Measurements from ENCODE around the gene HOXC6.

HOXC6 gene

DNA sequence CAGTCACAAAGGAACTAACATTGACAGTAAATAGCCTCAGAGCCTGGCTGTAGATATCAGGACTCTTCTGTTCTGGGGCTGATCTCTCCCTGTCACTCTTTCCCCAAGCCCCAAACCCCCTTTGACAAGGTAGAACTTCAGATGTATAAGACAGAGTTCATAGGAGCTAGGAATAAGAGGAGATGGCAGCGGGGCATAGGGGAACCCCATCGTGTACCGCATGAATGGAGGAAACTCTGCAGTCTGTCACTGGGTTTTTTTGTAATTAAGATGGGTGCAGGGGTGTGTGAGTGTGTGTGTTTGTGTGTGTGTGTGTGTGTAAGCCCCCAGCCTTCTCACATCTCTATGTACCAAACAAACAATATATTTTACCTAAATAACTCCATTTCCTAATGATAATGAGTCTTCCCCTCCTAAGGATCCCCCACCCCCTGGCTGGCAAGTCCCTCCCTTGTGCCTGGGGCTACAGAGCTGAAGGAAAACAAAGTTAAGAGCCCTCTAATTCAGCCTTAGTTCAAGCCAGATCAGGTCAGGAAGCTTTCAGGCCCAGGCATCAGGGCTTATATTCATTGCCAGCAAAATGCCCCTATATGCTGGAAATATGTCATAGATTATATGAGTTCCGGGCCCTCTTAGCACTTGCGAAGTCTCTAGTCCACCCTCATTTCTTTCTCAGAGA is 16.3 kb downstream of the HOXC6 start:
- no peak for DNase-seq

- no peak for DNase-seq
Observed at GRCh38 chr12:54045401-54045800, 17.2 kb downstream of the HOXC6 start.

DNA sequence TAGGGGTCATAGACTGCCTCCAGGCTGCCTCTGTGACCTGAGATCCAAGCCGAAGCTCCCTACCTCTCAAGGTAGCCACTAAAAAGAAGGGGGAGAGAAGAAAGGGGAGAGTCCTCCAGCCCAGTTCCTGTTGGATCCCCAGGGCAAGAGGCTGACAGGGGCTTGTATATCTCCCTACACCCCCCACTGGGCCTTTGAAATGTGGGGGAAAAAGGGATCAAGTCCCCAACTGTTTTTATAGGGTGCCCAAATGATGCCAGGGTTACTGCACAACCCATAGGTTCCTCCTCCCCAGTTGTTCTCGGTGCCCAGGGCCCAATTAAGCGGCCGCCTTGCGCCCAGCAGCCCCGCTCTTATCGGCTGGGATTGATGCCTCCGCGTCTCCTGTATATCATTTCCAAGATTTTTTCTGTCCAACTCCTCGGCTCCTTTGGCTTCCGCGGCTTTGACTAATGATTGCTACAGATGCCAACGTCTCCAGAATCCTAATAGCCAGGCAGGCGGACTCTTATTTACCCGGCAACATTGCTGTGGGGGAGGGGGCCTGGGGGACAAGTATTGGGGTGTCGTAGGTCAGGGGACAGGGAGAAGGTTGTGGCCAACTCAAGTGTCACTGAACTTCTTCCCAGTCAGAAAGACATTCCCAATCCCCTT is 17.8 kb downstream of the HOXC6 start:
- no peak for DNase-seq

- DNase-seq, result no peak
Observed at GRCh38 chr12:54046809-54047159, 18.5 kb downstream of the HOXC6 start.

DNA sequence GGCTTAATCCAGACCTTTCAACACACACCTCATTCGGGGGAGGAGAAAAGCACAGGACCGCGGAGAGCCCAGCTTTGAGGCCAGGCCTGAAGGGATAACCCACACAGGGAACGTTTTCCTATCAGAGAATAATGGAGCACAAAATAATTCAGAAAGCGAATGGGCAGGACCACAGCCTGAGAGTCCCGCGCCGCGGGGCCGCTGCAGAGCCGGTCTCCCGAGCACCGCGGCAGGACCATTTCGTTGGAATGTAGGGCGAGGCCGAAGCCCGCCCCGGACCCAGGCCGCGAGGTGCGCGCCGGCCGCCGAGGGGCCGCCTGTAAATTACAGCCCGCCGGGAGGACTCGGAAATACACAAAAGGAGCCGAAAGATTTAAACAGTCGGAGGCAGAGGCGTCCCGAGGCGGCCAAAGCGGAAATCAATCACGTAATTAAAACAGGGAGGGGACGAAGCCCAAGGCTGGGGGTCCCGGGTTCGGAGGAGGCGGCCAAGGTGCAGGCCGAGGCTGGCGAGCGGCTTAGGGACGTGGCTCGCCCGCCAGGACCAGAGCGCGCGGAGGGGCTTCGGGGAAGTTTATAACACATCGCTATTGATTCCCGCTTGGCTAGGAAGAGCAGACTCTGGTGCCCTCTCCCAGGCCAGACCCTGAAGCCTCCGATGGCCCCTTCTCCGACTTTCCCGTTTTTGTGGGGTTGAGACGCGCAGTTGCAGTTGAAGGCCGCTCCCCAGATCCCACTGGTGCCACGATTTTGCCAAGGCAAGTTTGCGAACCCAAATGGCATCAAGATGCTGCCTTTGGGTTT is 19.1 kb downstream of the HOXC6 start:
- no peak for DNase-seq

DNA sequence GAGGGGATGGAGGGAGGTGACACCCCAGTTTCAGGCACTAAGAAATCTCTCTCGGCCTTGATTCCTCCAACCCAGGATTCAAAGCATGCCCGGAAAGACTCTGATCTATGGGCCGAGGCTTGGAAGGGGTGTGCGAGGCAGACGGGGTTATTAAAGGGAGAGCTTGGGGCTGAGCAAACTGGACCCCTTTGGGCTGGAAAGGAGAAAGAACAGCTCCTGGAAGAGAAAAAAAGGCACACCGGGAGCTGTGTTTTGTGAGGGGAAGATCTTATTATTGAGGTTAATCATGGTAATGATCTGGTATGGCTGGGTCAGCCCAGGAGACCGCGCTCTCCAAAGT is 19.7 kb downstream of the HOXC6 start:
- no peak for DNase-seq

GRCh38 chr12:54048406-54049093 is 20.3 kb downstream of the HOXC6 start:
- DNase-seq, result no peak

GRCh38 chr12:54049108-54049507 is 20.9 kb downstream of the HOXC6 start:
- no peak for DNase-seq

DNA sequence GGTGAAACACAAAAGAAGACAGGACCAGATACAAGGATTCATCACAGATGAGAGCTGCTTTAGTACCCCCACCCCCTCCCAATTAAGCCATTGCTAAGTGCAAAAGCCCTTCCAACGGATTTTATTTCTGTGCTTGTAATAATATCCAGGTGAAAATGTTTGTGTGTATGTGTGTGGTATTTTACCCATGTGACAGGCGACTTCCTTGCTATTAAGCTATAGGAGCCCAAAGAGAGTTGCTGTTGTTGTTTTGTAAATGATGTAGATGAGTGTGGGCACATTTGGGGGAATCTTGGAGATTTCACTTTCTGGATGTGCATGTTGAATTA is 22.2 kb downstream of the HOXC6 start:
- DNase-seq, result no peak

- DNase-seq, result no peak
Observed at GRCh38 chr12:54051026-54051842, 23.0 kb downstream of the HOXC6 start.

DNA sequence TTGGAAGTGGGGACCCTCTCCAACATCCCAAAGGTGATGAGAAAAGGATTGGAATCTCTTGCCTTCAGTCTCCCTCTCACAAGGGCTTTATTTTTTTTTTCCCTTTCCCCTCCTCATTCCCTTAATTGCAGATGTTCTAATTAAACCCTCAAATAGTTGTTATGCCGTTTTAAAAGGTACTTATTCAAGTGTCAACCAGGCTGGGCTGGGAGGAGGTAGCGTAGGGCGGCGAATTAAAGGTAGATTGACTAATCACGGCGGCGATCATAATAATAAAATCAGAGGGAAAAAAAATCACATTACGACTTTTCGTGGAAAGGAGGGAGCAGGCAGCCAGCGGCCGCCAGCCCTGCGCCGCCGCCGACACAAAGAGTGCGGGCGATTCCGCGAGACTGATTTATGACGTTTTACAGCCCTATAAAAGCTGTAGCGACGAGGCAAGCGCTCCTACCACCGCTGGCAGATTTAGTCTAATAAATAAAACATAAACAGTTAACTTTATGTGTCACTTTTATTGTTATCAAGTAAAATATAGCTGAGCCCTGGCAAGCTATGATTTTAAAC is 23.7 kb downstream of the HOXC6 start:
- DNase-seq, result no peak

GRCh38 chr12:54052438-54053002 is 24.3 kb downstream of the HOXC6 start:
- DNase-seq, result no peak

DNA sequence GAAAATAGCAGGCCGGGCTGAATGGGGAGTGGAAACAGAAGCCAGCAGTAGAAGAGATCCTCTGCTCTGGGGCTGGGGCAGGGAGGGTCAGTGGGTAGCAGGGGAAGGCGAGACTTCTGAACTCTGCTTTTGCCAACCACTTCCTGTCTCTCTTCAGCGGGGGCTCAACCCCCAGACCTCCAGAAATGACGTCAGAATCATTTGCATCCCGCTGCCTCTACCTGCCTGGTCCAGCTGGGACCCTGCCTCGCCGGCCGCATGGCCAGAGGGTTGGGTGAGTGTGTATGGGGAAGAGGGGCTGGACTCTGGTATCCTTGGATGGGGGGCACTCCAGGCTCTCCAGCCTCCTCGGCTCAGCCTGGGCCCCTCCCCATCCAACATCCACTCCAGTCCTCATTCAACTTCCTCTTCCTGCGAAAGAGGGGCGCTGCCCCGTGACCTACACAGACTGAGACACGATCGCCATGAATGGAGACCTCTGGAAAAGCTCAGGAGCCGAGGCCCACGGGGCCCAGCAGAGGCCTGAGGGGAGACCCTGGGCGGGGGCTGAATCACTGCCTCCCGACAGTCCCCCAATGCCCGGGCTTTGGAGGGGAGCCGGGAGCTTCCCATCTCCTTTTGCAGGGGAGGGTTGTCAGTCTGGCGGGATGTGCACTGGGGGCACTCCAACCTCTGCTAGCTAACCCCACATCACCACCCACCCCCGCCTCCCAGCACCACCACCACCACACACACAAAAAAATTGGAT is 24.9 kb downstream of the HOXC6 start:
- DNase-seq, result no peak

DNA sequence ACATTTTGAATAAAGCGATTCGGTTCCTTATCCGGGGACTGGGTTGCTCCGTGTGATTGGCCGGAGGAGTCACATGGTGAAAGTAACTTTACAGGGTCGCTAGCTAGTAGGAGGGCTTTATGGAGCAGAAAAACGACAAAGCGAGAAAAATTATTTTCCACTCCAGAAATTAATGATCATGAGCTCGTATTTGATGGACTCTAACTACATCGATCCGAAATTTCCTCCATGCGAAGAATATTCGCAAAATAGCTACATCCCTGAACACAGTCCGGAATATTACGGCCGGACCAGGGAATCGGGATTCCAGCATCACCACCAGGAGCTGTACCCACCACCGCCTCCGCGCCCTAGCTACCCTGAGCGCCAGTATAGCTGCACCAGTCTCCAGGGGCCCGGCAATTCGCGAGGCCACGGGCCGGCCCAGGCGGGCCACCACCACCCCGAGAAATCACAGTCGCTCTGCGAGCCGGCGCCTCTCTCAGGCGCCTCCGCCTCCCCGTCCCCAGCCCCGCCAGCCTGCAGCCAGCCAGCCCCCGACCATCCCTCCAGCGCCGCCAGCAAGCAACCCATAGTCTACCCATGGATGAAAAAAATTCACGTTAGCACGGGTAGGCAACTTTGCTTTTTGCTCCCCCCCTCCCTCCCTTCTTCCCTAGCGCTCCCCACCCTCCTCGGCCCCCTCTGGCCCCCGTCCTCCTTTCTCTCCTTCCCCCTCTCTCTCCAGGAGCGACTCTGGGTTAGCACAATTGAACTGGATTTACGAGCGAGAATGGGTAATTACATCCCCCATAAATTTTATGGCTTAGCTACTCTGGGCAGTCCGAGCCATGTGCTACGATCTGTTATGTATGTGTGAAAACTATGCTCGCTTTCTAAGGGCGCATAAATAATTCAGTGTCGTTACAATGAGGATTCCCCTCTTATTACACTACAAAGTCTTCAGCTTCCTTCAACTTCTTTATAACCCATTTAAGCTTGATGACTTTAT is 25.8 kb downstream of the HOXC6 start, which contains the start of gene HOXC4:
TSS of gene HOXC4 (plus strand) at position 85 of the 991 bp plus-strand sequence. CDS start at position 173, 88 bp downstream.
- DNase-seq, result no peak

DNA sequence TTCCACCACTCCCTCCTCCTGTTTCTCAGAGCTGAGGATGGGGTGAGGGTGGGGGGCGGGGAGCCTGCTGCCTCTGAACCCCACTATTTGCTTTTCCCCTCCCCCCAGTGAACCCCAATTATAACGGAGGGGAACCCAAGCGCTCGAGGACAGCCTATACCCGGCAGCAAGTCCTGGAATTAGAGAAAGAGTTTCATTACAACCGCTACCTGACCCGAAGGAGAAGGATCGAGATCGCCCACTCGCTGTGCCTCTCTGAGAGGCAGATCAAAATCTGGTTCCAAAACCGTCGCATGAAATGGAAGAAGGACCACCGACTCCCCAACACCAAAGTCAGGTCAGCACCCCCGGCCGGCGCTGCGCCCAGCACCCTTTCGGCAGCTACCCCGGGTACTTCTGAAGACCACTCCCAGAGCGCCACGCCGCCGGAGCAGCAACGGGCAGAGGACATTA is 26.5 kb downstream of the HOXC6 start:
- no peak for DNase-seq

DNA sequence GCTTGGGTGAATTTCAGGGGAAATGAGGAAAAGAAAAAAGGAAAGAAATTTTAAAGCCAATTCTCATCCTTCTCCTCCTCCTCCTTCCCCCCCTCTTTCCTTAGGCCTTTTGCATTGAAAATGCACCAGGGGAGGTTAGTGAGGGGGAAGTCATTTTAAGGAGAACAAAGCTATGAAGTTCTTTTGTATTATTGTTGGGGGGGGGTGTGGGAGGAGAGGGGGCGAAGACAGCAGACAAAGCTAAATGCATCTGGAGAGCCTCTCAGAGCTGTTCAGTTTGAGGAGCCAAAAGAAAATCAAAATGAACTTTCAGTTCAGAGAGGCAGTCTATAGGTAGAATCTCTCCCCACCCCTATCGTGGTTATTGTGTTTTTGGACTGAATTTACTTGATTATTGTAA is 27.3 kb downstream of the HOXC6 start:
- DNase-seq, result no peak

DNA sequence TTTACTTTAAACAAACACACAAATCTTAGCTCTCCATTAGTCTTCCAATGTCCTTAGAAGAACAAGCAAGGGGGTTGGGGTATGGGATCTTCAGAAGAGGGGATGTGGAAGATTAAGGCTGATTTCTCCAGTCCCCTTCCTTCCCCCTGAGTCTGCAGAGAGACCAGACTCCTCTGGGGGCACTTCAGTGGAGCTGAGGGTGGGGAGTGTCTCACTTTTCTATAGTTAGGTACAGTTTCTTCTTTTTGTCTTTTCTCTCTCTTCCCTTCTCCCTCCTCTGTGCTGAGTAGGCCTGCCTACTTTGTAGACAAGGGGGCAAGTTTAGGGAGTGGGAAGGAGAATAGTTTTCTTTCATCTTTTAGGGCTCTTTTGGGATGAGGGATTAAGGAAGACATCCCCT is 27.9 kb downstream of the HOXC6 start:
- no peak for DNase-seq

DNA sequence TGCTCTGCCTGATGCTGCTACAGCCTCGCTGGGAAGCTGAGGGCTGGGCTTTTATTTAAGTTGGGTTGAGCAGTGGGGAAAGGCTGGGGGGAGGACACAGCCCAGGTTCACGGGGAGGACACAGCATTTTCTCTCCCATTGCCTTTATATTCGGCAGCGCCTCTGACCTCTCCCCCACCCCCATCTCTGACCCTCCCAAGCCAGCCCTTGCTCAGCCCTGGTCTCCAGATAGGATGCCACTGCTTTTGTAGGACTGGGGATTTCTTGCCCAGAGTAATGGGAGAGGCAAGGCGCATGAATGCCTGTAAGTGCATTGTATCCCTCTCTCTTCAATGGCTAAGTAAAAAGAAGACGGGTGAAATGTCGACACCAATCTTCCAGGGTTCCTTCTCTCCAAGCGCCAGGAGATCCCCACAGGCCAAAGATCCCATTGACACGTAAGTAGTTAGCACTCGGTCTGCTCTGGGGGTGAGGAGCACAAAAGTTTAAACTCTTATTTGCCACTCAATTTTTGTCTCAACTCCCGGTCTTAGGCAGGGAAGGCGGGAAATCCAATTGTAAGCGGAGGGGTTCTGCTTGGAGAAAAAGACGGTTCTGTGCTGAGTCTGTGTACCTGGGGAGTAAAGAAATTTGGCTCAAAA is 30.0 kb downstream of the HOXC6 start:
- no peak for DNase-seq

- no peak for DNase-seq
Observed at GRCh38 chr12:54059668-54060067, 31.4 kb downstream of the HOXC6 start.
